MCF 10A (cell line): ENCODE results near the gene SIGLEC5. TPM values are rescaled to one million over a fixed set of nuclear protein-coding genes. Genes with fewer than 3 reads are reported as not detected.
A peak's percentile ranks its signal among the peaks of the same experiment; 100 is the strongest.

Source experiments
- BruUV-seq: library from RNA; stranded (reverse); fragments of 400-500 nt; replicated peaks from 2 replicates; lab custom pipeline; 2021; lab: Mats Ljungman, UMichigan
- CTCF ChIA-PET: fragments of 300-600 bp; sonication (Branson Sonifier 250); formaldehyde crosslinking; extraction: SDS; loops from one replicate; lab custom pipeline; 2021; ENCODE audit warnings: antibody characterized with exemption, inconsistent platforms; lab: Yijun Ruan, JAX
- POLR2A ChIA-PET: fragments of 300-600, 350-650 bp; sonication (Branson Sonifier 250); formaldehyde crosslinking; extraction: SDS; loops from one replicate; lab custom pipeline; 2020; ENCODE audit warnings: antibody characterized with exemption, inconsistent platforms; lab: Yijun Ruan, JAX
- DNase-seq: peaks from one replicate; pipeline ENCODE4 v3.0.0-alpha.2; 2018; ENCODE audit not compliant: unreplicated experiment
- H3K27ac Mint-ChIP-seq: one replicate; pipeline ENCODE4 v1.8.0; 2022; ENCODE audit warnings: mild to moderate bottlenecking, low read depth, mixed read lengths; ENCODE audit not compliant: unreplicated experiment
- H3K27me3 Mint-ChIP-seq: one replicate; pipeline ENCODE4 v1.8.0; 2022; ENCODE audit warnings: mixed read lengths; ENCODE audit not compliant: insufficient read depth, unreplicated experiment
- H3K36me3 Mint-ChIP-seq: one replicate; pipeline ENCODE4 v1.8.0; 2022; ENCODE audit warnings: mild to moderate bottlenecking, moderate library complexity, mixed read lengths; ENCODE audit not compliant: insufficient read depth, unreplicated experiment
- H3K4me1 Mint-ChIP-seq: one replicate; pipeline ENCODE4 v1.8.0; 2022; ENCODE audit warnings: mixed read lengths; ENCODE audit not compliant: insufficient read depth, unreplicated experiment
- H3K4me3 Mint-ChIP-seq: one replicate; pipeline ENCODE4 v1.8.0; 2022; ENCODE audit warnings: mild to moderate bottlenecking, moderate library complexity, mixed read lengths; ENCODE audit not compliant: unreplicated experiment
- H3K9me3 Mint-ChIP-seq: one replicate; pipeline ENCODE4 v1.8.0; 2022; ENCODE audit warnings: mixed read lengths; ENCODE audit not compliant: unreplicated experiment
- intact Hi-C: fragments of 100-400 bp; cut with micrococcal nuclease; formaldehyde crosslinking; loops from 2 replicates; pipeline ENCODE4 v1.14.1; 2022
- total RNA-seq: library from RNA; stranded (reverse); gene quantifications from 2 replicates; pipeline ENCODE4 v1.2.3, GENCODE V29; 2022
- TF ChIP-seq, protein P1 (sequence below): fragments of 200-600 bp; IDR thresholded peaks from one replicate; pipeline ENCODE4 v1.8.0; 2022; ENCODE audit warnings: antibody characterized with exemption, mild to moderate bottlenecking; ENCODE audit not compliant: unreplicated experiment

SIGLEC5 gene
- total RNA-seq, 1 experiment from 2014 or later = not detected

DNA sequence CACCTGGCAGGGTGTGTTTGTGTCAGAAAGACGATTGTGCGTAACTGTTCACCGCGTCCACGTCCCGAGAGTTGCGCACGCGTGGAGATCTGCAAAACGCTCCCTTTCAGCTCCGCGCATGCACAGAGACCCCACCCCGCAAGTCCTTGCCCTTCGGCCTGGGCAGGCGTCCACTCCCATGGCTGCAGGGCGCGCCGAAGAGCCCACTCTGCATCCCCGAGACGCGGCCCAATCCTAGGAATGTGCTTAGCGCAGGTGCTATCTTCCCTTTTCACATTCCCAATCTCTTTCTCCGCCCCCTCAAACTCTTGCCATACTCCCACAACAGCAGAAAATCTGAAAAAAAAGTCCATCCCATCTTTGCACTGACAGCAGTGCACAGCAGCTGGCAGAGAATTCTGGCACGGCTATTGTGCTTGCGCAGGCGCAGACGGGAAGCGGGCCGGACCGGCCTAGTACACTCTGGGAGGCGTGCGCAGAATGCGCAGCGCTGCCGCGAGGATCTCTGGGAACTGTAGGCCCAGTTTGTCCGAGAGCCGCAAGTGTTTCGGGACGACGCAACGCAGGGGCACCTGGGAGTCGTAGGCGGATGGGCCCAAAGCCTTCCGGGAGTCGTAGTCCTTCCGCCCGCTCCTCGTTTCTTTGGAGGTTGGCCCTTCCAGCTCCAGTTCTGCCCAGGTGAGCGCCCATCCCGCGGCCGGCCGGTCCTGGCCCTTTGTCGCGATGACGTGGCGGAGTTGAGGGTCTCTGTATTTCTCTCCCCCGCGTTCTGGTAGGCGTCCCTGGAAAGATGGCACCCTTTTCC is 36.0 kb downstream of the SIGLEC5 start:
- peak; percentile 98 for DNase-seq
- CTCF ChIA-PET = interaction anchor here (1.0 kb wide), 2 partner anchors 44 to 67 kb away, joined by 3 read pairs; no protein-coding TSS in a partner anchor
- BruUV-seq = no TSS peak
- intact Hi-C loops = loop anchor here (1.0 to 5.0 kb wide), 2 partner anchors 23 to 193 kb away; partner anchors contain the start of gene ZNF175
- POLR2A ChIA-PET = interaction anchor here (0.6 to 2.3 kb wide), 4 partner anchors 23 to 388 kb away, joined by 3 to 12 read pairs (median 3); partner anchors contain the start of gene ZNF175
- peaks cover 24% of the 10 kb centered on the region for H3K9me3 Mint-ChIP-seq
- peak overlapping the region; percentile 52 for H3K27ac Mint-ChIP-seq
- peaks cover 6% of the 10 kb centered on the region for H3K36me3 Mint-ChIP-seq
- H3K4me3 Mint-ChIP-seq = peak overlapping the region; percentile 86
- TF ChIP-seq, protein P1, sequence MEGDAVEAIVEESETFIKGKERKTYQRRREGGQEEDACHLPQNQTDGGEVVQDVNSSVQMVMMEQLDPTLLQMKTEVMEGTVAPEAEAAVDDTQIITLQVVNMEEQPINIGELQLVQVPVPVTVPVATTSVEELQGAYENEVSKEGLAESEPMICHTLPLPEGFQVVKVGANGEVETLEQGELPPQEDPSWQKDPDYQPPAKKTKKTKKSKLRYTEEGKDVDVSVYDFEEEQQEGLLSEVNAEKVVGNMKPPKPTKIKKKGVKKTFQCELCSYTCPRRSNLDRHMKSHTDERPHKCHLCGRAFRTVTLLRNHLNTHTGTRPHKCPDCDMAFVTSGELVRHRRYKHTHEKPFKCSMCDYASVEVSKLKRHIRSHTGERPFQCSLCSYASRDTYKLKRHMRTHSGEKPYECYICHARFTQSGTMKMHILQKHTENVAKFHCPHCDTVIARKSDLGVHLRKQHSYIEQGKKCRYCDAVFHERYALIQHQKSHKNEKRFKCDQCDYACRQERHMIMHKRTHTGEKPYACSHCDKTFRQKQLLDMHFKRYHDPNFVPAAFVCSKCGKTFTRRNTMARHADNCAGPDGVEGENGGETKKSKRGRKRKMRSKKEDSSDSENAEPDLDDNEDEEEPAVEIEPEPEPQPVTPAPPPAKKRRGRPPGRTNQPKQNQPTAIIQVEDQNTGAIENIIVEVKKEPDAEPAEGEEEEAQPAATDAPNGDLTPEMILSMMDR = no peak
- H3K27me3 Mint-ChIP-seq = no peaks in the 10 kb centered on the region
- H3K4me1 Mint-ChIP-seq = peaks cover 20% of the 10 kb centered on the region

DNA sequence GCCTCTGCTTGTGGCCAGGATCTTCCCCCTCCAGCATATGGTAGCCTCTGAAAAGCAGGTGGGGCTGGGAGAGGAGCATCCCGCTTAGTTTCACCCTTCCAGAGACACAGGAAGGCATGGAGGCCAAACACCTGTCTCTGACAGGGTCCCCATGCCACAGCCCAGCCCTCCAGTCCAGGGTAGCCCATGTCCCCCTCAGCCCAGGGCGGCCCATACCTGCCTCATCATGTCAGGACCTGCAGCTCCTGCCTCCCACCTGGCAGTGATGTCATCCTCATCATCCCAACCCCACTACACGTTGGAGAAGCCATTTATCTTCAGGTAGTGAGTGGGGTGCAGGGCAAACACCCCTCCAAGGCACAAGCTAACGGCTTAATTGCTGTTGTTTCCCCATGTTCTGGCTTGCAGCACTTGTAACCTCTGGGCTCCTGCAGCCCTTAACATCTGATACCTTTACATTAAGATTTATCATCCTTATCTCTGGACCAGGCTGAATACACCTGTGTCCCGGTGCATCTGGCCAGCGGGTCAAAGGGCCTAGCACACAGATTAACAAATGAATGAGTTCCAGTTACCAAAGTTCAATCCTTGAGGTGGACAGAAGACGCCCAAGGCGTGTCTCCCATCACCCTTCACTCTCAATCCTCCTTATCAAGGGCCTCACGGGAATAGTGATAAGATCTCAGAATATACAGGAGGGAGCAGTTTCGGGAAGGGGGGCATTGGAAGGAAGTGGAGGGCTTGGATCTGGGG is 36.9 kb downstream of the SIGLEC5 start:
- TF ChIP-seq, protein P1 = no peak
- peaks cover 6% of the 10 kb centered on the region for H3K36me3 Mint-ChIP-seq
- H3K4me1 Mint-ChIP-seq = peaks cover 20% of the 10 kb centered on the region
- no TSS peak for BruUV-seq
- ChIA-PET CTCF (interaction anchor here (0.7 kb wide), 1 partner anchor 212 kb away, joined by 3 read pairs; no protein-coding TSS in a partner anchor), POLR2A (interaction anchor here (0.8 to 2.3 kb wide), 3 partner anchors 22 to 388 kb away, joined by 3 to 12 read pairs (median 3); partner anchors contain the start of gene ZNF175)
- peaks cover 25% of the 10 kb centered on the region for H3K9me3 Mint-ChIP-seq
- H3K4me3 Mint-ChIP-seq = peak overlapping the region; percentile 86
- intact Hi-C loops = loop anchor here (5.0 kb wide), 1 partner anchor 194 kb away; no protein-coding TSS in a partner anchor
- peak overlapping the region; percentile 52 for H3K27ac Mint-ChIP-seq
- no peaks in the 10 kb centered on the region for H3K27me3 Mint-ChIP-seq
- DNase-seq = no peak

DNA sequence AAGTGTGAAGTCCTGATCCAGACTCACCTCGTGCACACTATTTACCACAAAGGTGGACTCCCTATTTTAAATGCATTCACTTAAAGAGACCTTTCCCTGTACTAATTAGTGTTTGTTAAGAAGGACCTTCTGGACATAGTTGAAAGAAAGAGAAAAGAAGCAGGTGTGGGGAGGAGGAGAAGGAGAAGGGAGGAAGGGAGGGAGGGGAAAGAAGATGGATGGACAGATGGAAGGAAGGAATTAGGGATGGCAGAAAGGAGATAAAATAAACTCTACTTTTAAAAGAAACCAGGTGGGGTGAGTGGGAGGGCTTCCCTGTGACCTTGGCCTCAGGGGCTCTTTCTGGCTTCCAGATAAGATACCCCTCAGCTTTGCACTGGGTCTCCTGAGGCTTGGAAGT is 37.7 kb downstream of the SIGLEC5 start:
- ChIA-PET CTCF (interaction anchor here (0.7 kb wide), 1 partner anchor 211 kb away, joined by 3 read pairs; no protein-coding TSS in a partner anchor), POLR2A (no interaction called here)
- intact Hi-C loops = loop anchor here (5.0 kb wide), 1 partner anchor 195 kb away; no protein-coding TSS in a partner anchor
- H3K36me3 Mint-ChIP-seq = peaks cover 7% of the 10 kb centered on the region
- peaks cover 20% of the 10 kb centered on the region for H3K4me1 Mint-ChIP-seq
- no peak overlapping the region for H3K27ac Mint-ChIP-seq
- H3K27me3 Mint-ChIP-seq = no peaks in the 10 kb centered on the region
- no peak for DNase-seq
- no TSS peak for BruUV-seq
- H3K9me3 Mint-ChIP-seq = peaks cover 23% of the 10 kb centered on the region
- TF ChIP-seq, protein P1 = no peak
- peak overlapping the region; percentile 10 for H3K4me3 Mint-ChIP-seq
